HG03575 (cell line): ENCODE data around the gene CTNNA1.

Experiments
- ATAC-seq: cut with Tn5 transposase; IDR thresholded peaks from one replicate; pipeline ENCODE4 v1.9.1; 2021; ENCODE audit not compliant: unreplicated experiment, insufficient number of reproducible peaks, low FRiP score; ENCODE audit errors: extremely low read depth

The CTNNA1 gene

GRCh38 chr5:138874241-138874640 lies 121.0 kb downstream of the CTNNA1 start:
- no peak for ATAC-seq

DNA sequence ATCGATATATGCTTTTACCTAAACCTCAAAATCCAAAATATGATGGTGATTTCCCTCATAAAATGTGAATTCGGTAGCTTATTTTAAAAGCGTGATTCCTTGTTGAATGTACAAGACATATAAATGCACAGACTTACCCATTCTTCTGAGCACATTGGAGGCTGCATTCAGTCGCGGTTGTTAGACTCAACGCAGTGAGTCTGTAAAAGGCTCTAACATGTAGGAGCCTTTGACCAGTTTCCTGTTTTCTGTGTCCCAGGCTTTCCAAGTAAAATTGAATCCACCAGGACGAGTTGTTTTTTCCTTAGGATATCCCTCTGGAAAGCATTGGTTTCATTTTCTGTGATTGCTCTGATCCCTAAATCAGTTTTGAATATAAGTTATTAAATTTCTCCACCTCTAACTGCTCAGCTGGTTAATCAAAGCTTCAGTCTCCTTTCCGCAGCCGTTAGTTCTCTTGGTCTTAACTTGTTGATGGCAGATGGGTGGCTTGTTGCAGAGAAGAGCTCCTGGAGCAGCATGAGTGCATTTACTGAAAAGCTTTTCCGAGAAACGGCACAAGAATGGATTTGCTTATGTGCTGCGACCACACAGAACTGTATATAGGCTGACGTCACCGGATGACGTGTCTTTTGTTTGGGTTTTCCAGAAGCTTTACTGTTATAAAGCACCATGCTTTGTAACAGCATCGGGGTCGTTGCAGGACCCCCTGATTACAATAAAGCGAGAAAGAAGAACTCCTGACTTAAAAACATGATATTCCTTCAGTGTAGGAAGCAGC lies 121.7 kb downstream of the CTNNA1 start, which contains the start of gene LRRTM2:
Gene LRRTM2 (minus strand): TSS at position 565 of the 781 bp plus-strand sequence. CDS start 424 bp downstream, at position 141.
- no peak for ATAC-seq

GRCh38 chr5:138875552-138875875 lies 122.3 kb downstream of the CTNNA1 start:
- ATAC-seq, result no peak

DNA sequence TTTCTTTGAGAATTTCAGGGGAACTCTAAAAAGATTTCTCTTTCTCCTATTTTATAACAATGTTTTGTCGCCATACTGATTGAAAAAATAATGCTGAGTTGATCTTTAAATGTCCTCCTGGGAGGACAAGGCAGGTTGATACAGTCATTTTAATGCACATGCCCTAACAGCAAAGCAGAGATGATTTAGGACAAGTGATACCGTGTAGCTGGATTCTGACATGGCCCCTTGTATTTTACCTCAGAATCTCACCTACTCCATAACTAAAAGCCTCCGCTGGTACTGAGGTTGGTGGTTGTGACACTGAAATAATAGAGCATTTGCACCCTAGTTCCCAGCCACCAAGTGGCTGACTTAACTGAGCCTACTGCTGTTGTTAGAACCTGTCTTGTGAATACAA lies 122.7 kb downstream of the CTNNA1 start:
- no peak for ATAC-seq

DNA sequence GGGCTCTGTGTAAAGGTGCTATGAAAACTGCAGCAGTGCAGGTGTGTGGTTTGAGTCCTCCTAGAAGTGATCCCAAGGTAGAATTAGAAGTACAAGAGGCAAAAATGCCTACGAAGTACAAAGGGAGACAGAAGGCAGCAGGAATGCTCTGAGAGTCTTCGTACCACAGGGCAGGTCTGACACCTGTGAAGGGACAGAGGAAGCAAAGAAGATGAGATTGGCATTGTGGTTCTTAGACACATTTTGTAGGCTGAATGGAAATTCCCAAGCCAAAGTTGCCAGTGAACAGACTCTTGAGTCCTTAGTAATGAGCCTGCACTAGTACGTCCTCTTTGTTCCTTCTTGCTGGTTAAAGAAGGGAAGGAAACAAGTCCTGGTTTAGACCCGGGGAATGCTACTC lies 123.6 kb downstream of the CTNNA1 start:
- no peak for ATAC-seq

- no peak for ATAC-seq
These were observed 125.4 kb downstream of the CTNNA1 start for GRCh38 chr5:138878437-138879235.

DNA sequence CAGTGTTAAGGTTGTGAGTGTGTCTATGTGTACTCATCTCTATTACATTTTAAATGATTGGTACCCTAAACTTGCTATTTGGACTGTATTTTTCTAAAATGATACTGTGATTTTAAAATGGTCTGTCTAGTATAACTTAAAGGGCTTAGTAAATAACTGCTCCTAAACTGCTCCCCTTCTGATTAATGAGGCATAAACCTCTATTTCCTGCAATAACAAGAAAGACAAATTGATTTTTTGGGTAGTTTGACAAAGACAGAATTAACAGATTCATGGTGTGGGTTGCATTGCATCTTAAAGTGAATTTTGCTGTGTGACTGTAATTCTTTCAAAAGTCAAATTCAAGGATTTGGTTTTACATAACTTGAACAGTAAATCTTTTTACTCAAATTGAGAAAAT lies 130.0 kb downstream of the CTNNA1 start:
- no peak for ATAC-seq

DNA sequence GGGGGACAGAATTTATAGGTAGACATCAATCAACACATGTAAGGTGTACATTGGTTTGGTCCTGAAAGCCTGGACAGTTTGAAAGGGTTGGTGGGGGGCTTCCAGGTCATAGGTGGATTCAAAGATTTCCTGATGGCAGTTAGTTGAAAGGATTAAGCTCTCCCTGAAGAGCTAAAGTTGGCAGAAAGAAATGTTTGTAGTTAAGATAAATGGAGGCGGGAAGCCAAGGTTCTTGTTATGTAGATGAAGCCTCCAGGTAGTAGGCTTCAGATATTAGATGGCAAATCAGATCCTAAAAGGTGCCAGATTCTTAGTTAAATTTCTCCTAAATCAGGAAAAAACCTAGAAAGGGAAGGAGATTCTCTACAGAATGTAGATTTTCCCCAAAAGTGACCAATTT lies 130.9 kb downstream of the CTNNA1 start:
- ATAC-seq, result no peak

DNA sequence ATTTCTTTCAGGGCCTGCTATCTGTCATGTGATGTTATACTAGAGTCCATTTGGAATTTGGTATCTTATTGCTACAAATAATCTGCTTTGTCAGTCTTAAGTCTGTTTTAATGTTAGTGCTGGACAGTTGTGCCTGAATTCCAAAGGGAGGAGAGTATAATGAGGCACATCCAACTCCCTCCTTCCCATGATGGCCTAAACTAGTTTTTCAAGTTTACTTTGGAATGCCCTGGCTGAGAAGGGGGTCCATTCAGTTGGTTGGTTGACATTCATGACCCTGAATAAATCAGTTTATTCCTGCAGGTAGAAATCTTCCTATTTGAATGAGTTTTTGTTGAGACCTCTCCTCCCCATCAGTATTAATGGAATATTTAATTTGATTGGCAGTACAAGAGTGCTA lies 131.3 kb downstream of the CTNNA1 start:
- no peak for ATAC-seq

DNA sequence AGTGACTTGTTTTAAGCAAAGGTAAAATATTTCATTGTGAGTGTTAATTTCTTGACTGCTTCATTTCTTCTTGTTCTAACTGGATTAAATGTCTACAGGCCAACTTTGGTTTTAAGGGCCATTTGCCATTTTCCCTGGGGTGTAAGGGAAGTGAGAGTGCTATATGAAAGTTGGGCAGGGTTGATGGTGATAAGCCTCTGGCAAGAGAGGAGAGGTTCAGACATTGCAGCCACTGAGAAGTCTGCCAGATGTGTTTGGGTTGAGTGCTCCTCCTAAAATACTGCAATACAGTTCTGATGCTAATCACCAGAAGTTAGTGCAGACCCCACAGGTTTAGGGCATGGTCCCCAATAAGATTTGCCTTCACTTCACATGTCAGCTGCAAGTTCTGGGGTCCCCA lies 136.8 kb downstream of the CTNNA1 start:
- no peak for ATAC-seq

- ATAC-seq, result no peak
These were observed 137.4 kb downstream of the CTNNA1 start for GRCh38 chr5:138890644-138891043.

GRCh38 chr5:138895918-138896317 lies 142.7 kb downstream of the CTNNA1 start:
- no peak for ATAC-seq

GRCh38 chr5:138898299-138898698 lies 145.1 kb downstream of the CTNNA1 start:
- no peak for ATAC-seq

- no peak for ATAC-seq
These were observed 145.5 kb downstream of the CTNNA1 start for GRCh38 chr5:138898742-138899141.

DNA sequence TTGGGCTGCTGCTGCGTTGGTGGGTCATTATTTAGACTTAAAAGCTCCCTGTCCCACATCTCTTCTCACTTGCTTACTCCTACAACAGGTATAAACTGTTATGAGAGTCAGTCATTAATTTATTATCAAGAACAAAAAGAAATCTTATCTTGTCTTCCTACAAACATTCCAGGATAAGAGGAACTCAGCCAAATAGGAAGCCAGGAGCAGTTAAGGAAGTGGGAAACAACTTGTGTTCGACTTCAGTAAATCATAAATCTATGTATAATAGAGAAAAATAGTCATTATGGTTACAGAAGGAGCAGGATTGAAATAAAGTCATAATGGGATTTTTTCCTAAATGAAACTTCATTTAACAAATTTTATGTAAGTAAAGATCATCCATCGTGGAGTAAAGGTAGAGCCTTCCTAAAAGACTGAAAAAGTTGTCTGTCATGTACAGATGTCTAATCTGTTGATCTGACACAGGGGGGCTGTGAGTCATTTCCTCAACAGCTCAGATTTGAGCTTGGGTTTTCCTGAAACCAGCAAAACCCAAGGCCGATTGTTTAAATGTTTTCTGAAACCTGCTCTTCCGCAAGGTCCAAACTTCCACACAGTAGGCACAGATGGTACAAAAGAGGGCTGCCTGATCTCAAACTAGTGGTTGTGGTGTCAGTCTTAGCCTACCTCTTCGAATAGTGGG lies 147.2 kb downstream of the CTNNA1 start:
- ATAC-seq, result no peak

DNA sequence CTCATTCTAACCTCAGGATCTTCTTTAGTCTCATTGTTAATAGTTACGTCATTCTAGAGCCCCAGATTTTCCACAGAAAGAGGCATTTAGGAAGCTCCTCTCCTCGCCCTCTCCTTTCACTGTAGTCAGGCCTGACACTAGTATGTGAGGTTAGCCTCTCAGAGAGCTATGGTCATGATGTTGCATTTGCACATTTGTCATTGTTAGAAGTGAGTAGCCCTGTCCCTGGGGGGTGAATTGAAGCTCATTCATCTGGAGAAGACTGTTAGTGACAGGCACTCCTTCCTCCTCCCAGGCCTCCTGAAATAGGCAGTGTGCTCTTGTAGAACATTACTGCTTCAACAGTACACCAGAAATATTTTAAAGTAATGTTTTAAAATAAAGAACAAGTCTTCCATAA lies 148.5 kb downstream of the CTNNA1 start:
- ATAC-seq, result no peak

DNA sequence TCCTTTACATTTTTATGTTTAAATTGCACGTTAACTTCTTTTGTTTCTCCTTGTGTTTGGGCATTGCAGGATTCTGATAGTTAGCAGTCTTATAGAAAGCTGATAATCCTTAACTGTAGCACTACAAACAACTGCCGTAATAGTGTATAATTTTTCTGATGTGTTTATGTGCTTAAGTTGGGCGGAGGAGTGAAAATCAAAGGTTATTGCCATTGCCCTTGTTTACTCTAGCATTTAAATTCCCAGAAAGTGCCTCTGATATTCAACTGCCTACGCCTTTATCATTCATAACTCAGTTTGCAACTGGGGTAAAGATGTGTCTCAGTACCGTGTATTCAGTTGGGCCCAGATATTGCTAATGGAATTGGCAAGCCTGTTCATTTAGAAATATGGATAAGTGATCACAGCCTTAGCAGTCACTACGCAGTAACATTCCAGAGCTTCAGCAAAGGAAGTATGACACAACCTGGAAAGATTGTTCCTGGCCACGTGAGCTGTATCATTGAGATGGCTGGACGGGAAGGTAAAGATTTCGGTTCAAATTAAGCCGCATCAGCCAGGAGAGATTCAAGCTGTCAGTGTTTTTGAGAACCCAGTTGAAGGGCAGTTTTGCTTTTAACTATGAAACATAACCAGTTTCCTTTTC lies 150.0 kb downstream of the CTNNA1 start:
- ATAC-seq, result no peak

DNA sequence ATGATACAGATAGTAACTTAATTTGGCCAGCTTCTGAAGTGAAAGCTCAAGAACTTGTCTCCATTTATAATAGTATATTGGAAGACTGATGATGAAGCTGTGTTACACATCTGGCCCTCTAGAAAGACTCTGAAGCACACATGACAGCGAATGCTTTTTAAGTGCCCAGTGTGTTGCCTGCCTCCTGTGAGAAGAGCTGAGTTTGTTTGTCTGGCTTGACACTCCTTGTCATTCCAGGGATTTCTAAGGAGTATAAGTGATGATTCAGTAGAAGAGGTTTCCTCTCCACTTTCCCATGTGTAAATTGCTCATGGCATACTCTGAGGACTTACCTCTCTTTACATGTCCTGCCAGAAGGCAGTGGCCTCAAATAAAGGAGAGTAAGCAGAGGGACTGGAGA lies 152.3 kb downstream of the CTNNA1 start:
- no peak for ATAC-seq

DNA sequence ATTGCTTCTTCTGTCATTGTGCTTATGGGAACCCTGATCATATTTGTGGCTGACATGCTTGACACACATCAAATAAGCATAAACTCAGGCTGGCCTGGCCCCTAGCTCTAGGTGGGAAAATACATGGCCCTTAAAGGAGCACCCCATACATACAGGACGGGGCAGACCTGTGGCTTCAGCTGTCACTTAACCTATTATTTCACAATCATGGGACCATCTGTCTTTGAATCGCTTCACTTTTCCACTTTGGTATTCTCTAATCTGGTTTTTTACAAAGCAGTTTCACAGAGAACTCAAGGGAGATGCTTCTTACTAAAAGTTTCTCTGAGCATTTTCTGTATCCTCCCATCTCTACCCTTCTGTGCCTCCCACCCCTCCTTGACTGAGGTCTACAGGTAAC lies 156.5 kb downstream of the CTNNA1 start:
- no peak for ATAC-seq
